GM18858 (cell line): ENCODE measurements around the gene PKD1.

Experiments
- ATAC-seq: cut with Tn5 transposase; IDR thresholded peaks from one replicate; pipeline ENCODE4 v1.9.1; 2021; ENCODE audit not compliant: unreplicated experiment

PKD1 gene

GRCh38 chr16:2170587-2171435 is 35.1 kb upstream of the PKD1 start:
- ATAC-seq, result no peak

DNA sequence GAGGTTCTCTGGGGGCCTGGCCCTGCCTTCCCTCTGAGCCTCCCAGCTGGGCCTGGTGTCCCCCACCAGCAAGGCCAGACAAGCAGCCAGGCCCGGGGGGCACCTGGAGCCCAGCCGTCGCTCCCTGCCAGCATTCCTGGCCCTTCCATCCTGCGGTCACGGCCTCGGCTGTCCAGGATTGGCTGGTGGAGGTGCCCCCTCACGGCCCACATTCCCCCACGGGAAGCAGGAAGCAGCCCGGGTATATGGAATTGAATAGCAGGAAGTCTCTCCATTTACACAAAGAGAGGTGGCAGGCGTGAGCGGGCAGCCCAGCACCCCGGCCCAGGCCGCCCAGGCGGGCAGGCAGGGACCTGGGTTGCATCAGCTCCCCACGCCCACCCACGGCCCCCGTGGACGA is 34.4 kb upstream of the PKD1 start:
- ATAC-seq, result no peak

GRCh38 chr16:2167068-2167638 is 31.5 kb upstream of the PKD1 start:
- no peak for ATAC-seq

GRCh38 chr16:2166263-2167067 is 30.8 kb upstream of the PKD1 start:
- no peak for ATAC-seq

- no peak for ATAC-seq
These were observed 30.2 kb upstream of the PKD1 start for GRCh38 chr16:2165861-2166260.

- no peak for ATAC-seq
These were observed 27.6 kb upstream of the PKD1 start for GRCh38 chr16:2163211-2163881.

- no peak for ATAC-seq
These were observed 27.0 kb upstream of the PKD1 start for GRCh38 chr16:2162676-2163118.

DNA sequence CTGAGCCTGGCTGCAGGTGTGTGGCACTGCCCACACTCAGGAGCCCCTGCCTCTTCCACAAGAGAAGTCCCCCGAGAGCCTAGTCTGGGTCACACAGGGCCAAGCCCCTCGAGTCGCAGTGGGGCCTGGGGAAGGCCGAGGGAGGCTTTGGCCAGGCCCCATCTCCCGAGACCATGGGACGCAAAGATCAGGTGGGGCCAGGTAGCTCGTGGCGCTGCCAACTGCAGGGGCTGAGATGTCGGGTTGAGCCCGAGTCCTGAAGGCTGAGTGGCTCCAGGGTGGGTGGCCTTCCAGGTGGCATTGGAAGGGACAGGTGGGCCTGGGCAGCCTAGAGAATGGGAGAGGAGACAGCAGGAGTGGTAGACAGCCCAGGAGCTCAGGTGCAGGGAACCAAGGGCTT is 26.2 kb upstream of the PKD1 start:
- ATAC-seq, result no peak

DNA sequence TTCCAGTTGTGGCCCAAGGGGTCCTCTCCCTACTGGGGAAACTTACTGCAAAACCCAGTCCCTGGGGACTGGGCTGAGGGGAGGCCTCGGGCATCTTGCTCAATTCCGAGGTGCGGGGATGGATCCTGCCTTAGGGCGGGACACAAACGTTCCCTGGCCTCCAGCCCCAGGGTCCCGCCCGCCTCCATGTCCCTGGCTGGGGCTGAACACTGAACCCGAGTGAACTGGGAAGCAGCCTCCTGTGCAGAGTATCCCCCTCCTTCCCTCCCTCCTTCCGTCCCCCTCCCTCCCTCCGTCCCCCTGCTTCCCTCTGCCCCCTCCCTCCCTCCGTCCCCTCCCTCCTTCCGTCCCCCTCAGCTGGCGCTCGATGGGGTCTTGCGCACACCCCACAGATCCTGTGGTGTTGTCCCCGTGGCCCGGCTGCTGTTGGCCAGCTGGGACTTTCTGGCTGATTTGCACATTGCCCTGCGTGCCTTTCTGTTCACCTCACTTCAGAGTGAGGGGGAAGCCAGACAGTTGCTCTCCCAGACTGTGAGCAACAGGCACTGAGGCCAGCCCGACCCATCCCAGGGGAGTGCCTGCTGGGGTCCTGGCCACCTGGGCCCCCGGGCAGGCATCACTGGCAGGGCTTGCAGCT is 25.3 kb upstream of the PKD1 start:
- no peak for ATAC-seq

DNA sequence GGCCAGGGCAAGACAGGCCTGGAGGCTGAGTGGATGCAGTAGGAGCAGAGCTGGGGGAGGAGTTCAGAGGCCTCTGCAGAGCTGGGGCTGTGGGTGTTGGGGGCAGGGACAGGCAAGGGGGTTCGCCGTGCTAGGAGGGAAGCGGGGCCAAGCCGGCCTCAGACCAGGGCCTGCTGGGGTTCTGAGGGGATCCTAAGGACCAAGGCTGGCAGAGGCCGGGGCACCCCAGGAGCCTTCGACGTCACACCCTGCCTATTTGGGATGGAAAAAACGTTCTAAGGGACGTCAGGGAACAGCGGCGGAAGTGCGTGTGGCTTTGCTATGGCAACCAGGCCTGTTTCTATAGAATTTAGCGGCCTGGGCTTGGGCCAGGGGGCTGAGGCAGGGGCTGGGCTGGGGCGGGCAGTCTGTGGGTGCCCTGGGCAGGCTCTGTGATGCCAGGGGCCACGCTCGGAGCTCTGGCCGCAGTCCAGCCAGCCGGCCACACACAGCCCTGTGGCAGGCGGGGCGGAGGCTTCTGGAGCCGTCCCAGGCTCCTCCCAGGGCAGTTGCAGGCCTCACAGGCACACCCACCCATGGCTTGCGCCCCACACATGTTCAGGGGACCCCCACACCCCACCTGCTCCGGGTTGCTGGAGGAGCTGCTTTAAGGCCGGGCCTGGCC is 23.6 kb upstream of the PKD1 start:
- ATAC-seq, result no peak

- no peak for ATAC-seq
These were observed 22.6 kb upstream of the PKD1 start for GRCh38 chr16:2158262-2158638.

GRCh38 chr16:2157480-2158261 is 22.0 kb upstream of the PKD1 start:
- no peak for ATAC-seq

DNA sequence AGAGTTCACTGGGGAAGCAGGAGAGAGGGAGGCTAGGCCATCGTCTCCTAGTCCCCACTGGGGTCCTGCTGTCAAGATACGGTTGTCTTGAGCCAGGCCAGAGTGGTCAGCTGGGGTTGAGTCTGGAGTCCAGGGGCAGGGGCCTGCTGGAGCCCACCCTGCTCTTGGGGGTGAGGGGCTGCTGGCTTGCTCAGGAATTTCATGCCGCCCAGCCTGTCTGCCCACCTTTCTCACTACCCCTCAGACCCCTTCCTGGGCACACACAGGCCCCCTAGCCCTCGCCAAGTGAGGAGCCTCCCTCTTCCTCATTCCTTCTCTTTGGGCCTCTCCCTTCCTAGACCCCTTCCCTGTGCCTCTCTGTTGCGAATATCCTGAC is 21.1 kb upstream of the PKD1 start:
- ATAC-seq, result no peak

- ATAC-seq, result no peak
These were observed 20.5 kb upstream of the PKD1 start for GRCh38 chr16:2155977-2156848.

GRCh38 chr16:2155091-2155950 is 19.6 kb upstream of the PKD1 start, which contains the start of gene TRAF7:
Gene TRAF7 (plus strand): TSS chr16:2155782. CDS start chr16:2163921, 8,139 bp downstream.
- ATAC-seq, result peak; percentile 90

- no peak for ATAC-seq
These were observed 18.9 kb upstream of the PKD1 start for GRCh38 chr16:2154533-2155090.
